ENCODE data around the gene ISG20.
"Not testable (repeated sequence)": the region's sequence is repeated elsewhere in the genome, so short reads cannot be mapped to it uniquely, and the experiment has no call there.

The ISG20 gene

DNA sequence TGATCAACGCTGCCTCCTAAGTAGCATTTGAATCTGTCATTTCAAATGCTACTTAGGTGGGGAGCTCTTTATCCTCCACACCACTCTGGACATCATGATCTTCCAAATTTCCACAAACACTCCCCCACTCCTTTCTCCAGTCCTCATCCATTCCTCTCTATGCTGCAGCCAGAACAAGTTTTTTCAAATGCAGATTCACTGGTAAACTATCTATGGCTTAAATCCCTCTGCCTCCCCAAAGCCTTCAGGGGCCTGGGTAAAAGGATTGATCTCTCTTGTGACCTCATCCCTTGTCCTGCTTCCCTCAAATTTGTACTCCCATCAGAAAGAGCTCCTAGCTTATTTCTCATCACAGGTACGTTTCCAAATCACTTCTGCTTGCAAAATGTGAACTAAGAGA is 19.0 kb upstream of the ISG20 start:
- no peak for DNase-seq

DNA sequence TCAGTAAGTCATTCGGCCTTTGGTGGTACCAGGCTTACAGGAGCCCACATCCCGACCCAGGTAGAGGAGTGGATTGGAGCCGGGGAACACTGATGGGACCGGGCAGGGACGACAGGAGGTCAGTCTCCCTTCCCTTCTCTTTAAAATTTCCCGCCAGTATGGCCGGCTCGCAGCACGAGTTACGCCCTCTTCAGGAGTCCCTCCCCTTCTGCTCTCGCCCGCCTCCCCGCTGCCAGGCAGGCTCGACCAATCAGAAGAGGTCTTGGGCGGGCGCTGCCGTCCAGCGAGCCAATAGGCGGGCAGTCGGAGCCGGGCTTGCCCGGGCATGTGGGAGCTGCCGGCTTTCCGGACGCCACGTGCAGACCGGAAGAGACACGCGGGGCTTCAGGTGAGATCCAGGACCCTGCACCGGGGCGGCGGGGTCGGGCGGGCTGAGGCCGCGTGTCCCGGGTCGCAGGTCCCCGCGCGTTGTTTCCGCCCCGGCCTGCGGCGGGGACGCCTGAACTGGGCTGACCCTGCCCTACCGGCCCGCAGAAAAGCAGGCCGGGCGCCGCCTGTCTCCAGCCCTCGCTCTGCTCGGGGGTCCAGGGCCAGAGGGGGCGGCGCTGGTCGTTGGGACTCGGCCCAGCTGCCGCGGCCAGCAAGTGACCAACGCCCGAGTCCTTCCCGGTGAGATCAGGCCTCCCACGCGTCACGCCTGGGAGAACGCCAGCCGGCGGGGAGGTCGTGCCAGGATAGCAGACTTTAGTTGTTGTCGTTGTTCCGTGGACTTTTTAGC is 17.6 kb upstream of the ISG20 start, which contains the start of gene AEN:
Gene AEN, plus strand, starts transcription at position 346 of the 778 bp plus-strand sequence. CDS start 4,870 bp downstream, outside the sequence.
- peak; percentile 93 for DNase-seq

DNA sequence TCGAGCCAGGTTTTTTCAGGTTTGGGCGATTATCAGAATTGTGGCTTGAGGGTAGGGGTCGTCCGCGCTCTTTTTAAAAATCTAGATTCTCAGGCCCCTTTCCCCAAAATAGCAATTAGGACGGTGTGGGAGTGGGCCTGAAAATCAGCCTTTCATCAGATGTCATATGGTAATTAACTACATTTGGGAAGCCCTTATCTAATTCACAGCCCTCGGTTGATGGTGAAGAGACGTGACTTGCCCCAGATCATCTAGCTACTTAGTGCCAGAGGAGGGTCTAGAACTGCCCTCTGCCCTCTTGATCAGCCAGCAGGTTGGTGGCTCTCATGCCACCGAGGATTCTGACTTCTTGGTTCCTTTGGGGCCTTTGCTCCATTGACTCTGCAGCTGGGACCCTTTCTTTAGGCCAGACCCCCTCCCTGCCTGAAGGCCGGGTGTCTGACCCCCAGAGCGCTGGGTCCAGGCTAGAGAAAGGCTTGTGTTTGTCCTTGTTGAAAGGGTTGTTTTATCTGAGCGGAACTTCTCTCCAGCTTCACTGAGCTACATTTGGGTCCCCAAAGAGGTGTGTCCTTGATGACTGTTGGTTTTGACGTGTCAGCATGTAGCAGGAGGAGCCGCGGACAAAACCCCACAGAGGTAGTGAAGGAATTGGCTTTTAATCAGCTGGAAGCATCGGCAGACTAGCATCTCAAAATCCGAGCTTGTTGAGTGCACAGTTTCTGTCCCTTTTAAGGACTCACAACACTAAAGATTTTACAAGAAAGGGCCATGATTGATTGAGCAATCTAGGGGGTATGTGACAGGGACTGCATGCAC is 16.8 kb upstream of the ISG20 start:
- no peak for DNase-seq

DNA sequence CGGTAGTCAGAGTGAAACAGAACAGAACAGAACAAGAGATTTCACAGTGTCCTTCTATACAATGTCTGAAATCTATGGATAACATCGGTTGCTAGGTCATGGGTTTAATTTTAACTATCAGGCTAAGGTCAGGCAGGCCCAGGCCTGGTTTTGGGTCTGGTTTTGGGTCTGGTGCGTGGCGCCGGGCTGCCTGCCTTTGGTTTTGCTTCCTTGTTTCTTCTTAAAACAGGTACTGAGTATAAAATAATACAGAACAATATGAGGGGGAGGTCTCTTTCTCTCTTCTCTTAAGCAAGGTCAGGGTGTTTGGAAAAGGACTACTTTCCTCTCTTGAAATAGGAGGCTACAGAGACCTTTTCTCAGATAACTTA is 16.2 kb upstream of the ISG20 start:
- no peak for DNase-seq

DNA sequence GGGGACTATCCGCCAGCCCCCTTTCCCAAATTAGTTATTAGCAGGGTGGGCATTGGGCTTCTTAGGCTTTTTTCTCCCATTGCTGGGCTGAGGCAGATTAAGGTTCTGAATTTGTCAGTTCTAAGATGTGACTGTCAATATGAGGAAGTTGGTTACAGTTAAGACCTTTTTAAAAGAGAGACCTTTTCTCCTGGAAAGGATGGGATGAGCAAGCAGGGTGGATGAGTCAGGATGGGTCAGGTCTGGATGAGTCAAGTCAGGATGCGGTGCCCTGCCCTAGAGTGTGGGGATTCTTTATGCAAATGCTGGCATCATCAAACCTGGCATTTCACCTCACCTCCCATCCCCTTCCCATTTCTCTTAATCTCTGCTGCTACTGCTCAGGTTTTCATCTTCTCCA is 15.8 kb upstream of the ISG20 start:
- no peak for DNase-seq

DNA sequence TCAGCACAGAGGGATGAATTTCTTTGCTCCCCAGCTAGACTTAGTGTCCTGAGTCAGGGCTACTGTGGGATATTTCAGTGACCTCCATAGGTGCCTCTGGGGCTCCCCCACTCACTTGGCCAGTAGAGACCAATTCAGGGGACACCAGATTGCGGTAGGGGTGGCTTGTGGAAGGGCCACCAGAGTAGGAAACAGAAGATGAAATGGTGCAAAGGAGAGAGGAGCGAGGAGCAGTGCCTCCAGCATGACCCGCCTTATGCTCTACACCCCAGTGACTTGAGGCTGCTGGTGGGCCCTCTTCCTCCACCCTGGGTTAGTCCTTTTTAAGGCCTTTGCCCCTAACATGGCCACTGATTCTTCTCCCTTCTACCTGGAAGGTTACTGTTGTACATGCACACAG is 15.2 kb upstream of the ISG20 start:
- no peak for DNase-seq

DNA sequence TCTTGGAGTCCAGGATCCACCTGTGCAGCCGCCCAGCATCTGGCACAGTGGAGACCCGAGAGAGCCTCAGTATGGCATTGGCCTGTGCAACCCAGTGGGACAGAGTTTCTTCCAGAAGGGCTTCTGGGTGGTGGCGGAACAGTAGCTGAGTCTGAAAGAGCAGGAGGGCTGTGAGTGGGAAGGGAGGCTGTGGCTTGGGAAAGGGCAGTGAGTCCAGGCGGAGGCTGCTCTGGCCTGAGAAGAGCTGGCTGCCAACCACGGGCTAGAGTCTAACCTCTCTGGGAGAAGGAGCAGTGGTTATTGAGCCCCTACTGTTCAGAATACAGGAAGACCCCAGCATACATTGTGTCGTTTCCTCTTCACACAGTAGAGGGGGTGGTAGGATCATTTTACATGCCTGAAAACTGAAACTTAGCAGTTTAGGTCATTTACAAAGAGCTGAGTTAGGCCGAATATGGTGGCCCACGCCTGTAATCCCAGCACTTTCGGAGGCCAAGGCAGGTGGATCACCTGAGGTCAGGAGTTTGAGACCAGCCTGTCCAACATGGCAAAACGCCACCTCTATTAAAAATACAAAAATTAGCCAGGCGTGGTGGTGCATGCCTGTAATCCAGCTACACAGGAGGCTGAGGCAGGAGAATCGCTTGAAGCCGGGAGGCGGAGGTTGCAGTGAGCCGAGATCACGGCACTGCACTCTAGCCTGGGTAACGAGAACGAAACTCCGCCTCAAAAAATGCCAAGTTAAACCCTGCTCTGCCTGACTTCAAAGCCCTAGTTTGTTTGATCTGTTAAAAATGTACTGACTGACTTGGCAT is 14.5 kb upstream of the ISG20 start:
- DNase-seq, result no peak

DNA sequence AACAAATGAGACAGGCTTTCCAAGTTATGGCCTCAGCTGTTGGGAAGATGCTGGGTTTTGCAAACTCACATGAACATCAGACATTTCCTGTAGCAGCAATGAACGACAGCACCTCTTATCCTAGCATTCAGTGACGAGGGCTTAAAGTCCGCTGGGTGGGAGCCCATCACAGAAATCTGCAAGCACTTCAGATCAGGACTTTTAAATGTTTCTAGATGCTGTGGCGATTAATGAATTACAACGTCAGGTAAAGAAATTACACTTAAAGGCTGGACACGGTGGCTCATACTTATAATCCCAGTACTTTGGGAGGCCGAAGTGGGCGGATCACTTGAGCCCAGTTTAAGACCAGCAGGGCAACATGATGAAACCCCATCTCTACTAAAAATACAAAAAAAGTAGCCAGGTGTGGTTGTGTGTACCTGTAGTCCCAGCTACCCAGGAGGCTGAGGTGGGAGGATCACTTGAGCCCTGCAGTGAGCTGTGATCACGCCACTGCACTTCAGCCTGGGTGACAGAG is 13.8 kb upstream of the ISG20 start:
- DNase-seq, result no peak

DNA sequence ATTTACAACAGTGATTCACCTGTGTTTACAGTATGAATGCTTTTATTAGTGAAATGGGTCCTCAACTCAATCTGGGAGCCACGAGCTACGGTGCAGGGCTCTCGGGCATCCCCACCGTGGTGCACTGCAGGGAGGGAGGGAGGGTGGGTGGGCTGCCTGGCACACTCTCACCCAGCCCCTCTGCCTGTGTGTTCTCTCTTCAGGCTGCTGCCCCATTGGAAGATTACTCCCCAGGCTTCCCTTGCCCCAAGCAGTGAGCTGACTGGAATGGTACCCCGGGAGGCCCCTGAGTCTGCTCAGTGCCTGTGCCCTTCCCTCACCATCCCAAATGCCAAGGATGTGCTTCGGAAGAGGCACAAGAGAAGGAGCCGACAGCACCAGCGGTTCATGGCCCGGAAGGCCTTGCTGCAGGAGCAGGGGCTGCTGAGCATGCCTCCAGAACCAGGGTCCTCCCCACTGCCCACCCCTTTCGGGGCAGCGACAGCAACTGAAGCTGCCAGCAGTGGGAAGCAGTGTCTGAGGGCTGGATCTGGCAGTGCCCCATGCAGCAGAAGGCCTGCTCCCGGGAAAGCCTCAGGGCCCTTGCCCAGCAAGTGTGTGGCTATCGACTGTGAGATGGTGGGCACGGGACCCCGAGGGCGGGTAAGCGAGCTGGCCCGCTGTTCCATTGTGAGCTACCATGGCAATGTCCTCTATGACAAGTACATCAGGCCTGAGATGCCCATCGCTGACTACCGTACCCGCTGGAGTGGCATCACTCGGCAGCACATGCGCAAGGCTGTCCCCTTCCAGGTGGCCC is 12.7 kb upstream of the ISG20 start:
- DNase-seq, result no peak

DNA sequence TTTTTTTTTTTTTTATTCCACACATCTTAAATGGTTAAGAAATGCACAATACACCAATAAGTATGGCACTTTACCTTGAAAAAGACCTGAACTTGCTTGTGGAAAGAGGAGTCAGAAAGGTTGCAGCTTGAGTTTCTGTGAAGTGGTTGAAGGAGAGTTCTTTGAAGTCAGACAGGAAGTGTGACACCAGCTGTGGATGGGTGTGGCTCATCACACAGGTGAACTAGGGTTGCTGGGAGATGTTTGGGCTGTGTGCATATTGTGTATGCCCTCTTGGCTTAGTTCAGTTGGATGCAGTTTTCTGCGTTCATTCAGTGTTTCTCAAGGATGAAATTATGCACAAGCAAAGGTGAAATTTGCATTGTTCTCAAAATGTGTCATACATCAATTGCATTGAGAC is 11.4 kb upstream of the ISG20 start:
- DNase-seq, result no peak

DNA sequence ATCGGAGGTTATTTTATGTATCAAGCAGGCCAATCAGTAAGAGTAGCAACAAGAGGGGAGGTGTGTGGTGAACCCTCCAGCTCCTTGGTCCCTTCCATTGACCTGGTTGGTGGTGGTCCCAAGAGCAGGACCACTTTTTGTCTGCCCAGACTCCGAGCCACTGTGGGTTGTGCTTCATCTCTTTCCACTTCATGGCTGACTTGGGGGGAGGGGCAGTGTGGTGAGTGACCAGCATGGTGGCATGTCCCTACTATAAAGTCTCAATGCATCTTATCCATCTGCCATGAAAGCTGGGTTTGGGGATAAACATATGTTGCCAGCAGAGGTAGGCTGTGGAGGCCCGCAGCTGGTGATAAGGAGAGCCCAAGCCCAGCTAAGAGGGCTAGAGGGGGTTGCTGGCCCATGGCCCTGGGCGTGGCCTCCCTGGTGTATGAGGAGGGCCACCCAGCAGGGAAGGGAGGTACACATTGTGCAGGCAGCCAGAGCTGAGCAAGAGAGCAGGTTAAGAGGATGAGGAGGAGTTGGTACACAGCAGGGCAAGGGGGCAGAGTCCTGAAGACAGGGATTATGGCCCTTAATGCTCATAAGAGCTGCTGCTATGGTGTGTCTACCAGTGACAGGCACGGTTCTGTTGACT is 10.7 kb upstream of the ISG20 start:
- DNase-seq, result no peak

DNA sequence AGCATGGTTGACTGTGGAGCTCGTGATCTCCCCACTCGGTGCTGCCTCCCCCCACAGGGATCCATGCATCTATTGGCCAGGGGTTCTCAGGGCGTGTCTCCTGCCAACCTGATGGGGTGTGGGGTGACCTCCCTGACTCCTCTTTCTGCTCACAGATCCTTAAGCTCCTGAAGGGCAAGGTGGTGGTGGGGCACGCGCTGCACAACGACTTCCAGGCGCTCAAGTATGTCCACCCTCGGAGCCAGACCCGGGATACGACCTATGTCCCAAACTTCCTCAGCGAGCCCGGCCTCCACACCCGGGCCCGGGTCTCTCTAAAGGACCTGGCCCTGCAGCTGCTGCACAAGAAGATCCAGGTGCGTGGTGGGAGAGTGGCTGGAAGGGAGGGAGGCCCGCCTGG is 9.7 kb upstream of the ISG20 start:
- DNase-seq, result no peak

DNA sequence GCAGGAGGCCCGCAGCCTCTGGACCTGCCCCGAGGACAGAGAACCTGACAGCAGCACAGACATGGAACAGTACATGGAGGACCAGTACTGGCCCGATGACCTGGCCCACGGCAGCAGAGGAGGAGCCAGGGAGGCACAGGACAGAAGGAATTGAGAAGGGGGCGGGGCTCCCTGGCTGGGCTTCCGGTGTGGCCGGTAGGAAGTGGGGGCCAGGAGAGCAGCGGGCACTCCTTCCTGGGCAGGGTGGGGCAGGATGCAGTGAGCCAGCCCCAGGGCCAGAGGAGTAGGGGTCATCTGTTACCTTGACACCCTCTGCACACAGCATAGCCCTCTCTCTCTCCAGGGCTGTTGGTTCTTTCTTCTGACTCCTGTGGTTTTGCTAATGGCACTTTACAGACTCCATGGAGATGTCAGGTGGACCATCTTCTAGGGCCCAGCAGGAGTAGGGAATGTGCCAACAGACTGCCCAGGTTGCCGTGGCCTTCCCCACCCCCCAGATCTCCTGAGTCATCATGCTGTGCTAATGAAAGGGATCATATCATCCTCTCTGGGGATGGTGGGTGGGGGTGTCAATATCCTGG is 8.6 kb upstream of the ISG20 start:
- no peak for DNase-seq

DNA sequence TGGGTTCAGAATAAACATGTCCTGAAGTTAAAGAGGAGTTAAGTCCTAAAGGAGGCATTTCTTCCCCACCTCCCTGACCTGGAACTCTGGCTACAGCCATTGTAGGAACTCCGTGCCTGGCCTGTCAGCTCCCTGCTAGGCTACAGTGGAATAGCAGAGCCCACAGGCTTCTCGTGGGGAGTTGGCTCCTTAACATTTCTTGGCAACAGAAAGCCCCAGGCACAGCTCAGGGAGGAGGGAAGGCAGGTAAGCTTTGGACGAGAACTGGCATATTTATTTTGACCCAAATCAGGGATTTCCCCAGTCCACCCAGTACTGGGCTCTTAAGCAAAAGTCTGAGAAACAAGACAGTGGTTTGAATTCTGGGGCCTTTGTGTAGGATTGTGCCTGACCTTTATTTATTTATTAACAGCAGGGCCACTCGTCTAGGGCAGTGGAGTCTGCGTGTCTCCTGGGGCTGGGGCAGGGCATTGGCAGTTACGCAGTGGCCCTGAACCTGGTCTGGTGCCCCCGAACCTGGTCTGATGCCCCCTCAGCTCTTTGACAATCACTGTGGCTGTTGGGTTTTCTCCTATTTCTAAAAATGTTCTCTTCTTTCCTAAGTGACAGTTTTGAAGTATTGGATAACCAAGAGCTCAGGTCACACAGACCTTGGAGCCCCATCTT is 7.9 kb upstream of the ISG20 start:
- no peak for DNase-seq

DNA sequence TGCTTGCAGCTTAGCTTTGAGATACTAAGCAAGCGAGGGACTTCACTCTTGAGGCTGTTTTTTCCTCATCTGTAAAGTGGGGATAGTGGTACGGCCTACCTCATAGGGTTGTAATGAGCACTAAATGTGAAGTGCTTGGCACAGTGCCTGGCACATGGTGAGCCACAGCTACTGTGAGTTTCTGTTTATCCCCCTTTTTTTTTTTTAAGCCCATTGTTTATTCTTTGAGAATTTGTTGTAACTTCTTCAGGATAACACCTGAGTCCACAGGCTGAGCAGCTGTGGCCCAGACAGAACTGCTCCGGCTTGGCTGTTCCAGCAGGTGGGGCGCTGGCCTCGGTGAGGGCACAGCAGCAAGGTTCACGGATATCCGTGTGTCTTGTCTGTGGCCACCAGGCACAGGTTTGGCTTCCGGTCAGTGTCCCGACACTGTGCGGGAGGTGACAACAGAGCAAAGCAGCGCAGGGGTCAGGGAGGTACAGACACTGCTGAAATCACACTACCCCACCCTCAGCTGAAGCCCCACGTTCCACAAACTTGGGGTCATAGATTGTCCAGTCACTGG is 7.3 kb upstream of the ISG20 start:
- no peak for DNase-seq

DNA sequence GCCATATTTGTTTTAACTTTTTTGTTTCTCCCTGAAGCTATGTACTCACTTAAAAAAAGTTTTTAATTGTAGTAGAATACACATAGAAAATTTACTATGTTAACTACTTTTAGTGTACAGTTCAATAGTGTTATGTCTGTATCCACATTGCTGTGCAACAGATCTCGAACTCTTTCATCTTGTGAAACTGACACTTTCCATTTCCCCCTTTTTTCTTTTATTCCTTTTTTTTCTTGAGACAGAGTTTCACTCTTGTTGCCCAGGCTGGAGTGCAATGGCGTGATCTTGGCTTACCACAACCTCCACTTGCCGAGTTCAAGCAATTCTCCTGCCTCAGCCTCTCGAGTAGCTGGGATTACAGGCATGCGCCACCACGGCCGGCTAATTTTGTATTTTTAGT is 6.0 kb upstream of the ISG20 start:
- DNase-seq, result not testable (repeated sequence)

DNA sequence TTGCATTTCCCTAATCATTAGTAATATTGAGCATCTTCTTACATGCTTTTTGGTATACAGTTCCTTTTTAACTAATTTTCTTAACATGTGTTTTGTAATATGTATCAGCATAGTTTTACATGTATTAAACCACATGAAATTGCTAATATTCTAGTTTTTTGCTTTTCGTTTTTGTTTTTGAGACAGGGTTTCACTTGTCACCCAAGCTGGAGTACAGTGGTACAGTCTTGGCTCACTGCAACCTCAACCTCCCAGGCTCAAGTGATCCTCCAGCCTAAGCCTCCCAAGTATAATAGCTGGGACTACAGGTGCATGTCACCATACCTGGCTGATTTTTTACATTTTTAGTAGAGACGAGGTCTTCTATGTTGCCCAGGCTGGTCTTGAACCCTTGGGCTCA is 4.4 kb upstream of the ISG20 start:
- no peak for DNase-seq

DNA sequence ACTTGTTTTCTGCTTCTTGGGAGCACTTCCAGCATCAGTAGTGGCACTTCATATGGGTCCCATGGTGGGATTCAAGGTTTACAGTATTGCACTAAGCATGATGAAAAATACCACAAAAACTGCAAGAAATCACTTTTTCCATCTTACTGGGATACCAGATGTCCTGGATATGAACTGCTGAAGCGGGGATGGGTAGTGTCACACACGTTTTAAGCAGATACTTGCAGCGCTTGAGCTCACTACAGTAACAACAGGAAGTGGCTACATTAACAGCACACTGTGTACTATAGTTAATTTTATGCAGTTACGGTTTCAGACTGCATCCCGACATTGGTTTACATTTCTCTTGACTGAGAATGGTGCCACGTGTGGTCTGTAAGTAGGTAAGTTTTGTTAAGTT is 3.5 kb upstream of the ISG20 start:
- DNase-seq, result peak; percentile 16

DNA sequence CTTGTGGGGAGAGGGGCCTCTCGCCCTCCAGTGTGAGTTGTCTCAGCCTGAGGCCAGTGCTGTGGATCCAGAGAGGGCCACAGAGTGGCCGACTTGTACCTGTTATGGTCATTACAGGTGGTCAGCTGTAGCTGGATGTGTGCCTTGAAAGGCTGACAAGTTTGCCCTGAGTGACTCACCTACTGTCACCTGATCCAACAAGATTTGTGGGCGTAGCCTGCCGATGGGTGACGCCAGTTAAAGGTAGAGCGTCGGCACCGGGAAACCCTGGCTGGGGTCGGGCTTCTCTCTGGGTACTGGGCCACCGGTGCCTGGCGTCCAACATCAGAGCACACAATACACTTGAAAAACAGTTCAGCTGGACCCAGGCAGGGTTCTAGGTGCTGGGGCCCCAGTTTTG is 2.8 kb upstream of the ISG20 start:
- DNase-seq, result no peak

DNA sequence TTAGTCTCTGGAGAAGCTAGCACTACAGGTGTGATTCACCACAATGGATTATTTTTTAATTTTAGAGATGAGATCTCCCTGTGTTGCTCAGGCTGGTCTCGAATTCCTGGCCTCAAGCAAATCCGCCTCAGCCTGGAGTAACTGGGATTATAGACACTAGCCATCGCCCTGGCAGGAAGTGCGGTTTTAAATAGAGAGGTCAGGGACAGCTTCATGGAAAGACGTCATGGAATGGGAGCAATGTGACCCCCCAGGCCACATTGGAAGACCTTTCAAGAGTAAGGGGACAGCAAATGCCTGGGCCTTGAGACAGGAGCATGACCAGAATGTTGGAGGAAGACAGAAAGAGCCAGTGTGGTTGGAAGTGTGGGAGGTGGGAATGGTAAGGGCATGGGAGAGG is 2.2 kb upstream of the ISG20 start:
- DNase-seq, result no peak

DNA sequence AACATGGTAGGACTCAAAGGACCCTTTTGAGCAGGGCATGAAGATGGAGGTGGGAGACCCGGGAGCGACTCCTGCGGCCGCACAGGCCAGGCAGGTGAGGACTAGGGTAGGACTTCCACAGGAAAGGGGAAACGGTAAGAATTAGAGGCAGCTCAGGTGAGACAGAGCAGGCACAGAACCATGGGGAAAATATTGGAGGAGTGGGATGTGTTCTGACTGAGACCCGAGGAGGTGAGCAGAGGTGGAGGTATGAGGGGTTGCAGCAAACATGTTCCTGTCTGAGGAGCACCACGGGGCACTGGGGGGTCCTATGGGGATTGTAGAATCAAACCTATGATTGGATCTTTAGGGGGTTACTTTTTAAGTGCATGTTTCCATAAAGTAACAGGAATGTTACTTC is 1.4 kb upstream of the ISG20 start:
- no peak for DNase-seq

Measured in NK-92 treated with Interleukin-12 subunit alpha and Interleukin-12 subunit beta, amount 100 ng/mL, for 24 hours (cell line).